Activated CD8-positive, alpha-beta memory T cell treated with anti-CD3 and anti-CD28 coated beads, Interleukin-2, amount 10 ng/mL, durations not matched to agents 7 days and 5 days (primary cell): ENCODE data around the gene RUNDC3A. TPM values are rescaled to one million over a fixed set of nuclear protein-coding genes. Genes with fewer than 3 reads are reported as not detected.
A peak's percentile ranks its signal among the peaks of the same experiment; 100 is the strongest.

Experiments
- ATAC-seq: fragments of 150-1000 bp; cut with Tn5 transposase; one replicate; pipeline ENCODE4 v1.10.0; 2021; ENCODE audit warnings: moderate library complexity
- CTCF ChIA-PET: fragments of 350-600 bp; sonication (Branson Sonifier 250); formaldehyde crosslinking; loops from one replicate; lab custom pipeline; 2021; ENCODE audit warnings: antibody characterized with exemption; lab: Charles Lee
- DNase-seq: peaks from one replicate; pipeline ENCODE4 v3.0.0-alpha.2; 2020
- H3K27ac Mint-ChIP-seq: one replicate; pipeline ENCODE4 v1.8.0; 2021; ENCODE audit warnings: mild to moderate bottlenecking, mixed read lengths
- H3K27me3 Mint-ChIP-seq: one replicate; pipeline ENCODE4 v1.8.0; 2021; ENCODE audit warnings: mixed read lengths
- H3K36me3 Mint-ChIP-seq: one replicate; pipeline ENCODE4 v1.8.0; 2021; ENCODE audit warnings: mild to moderate bottlenecking, mixed read lengths
- H3K4me1 Mint-ChIP-seq: one replicate; pipeline ENCODE4 v1.8.0; 2021; ENCODE audit warnings: mixed read lengths
- H3K4me3 Mint-ChIP-seq: one replicate; pipeline ENCODE4 v1.8.0; 2021; ENCODE audit warnings: mild to moderate bottlenecking, moderate library complexity, mixed read lengths
- H3K9me3 Mint-ChIP-seq: one replicate; pipeline ENCODE4 v1.8.0; 2022; ENCODE audit warnings: low read depth, mixed read lengths
- total RNA-seq, 2 experiments: library from RNA; stranded (reverse); gene quantifications; one replicate each; pipeline ENCODE4 v1.2.3, GENCODE V29; 2021

The RUNDC3A gene
- under 1 TPM in 1 of 2 experiments, not detected in 1; 0.18 TPM for total RNA-seq

DNA sequence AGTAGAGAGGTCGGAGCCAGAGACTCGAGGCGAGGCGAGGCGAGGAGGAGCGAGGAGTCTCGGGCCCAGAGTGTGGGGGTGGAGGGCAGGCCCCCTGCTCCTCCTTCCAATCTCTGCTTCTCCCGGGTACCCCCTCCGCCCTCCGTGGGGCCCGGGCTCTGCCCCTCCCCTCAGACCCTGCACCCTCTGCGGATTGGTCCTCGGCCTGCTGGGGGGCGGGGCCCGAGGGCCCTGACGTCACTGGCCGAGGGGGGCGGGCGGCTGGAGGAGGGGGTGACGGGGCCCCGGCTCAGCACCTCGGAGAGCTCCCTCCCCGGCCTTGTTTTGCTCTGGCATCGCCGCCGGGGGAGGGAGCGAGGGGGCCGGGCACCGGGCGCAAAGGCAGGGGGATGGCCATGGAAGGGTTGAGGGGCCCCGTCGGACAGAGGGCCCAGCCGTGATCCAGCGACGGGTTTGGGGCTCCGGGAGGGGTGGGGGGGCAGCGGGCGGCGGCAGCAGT lies at the start of gene RUNDC3A:
Gene RUNDC3A (plus strand): TSS at position 282 of the 499 bp plus-strand sequence. CDS start 232 bp downstream, outside the sequence.
- Mint-ChIP-seq H3K4me3 (no peak within 1 kb of the TSS), H3K4me1 (peaks cover 5% of the 10 kb centered on the region), H3K27ac (no peak within 1 kb of the TSS), H3K27me3 (peaks cover 26% of the 10 kb centered on the region), H3K36me3 (no peaks in the 10 kb centered on the region), H3K9me3 (no peaks in the 10 kb centered on the region)
- DNase-seq (peak; percentile 83), ATAC-seq (peak; percentile 89)
- CTCF ChIA-PET, result interaction anchor here (0.6 to 1.4 kb wide), 2 partner anchors 37 to 98 kb away, joined by 4 to 5 read pairs; no protein-coding TSS in a partner anchor

DNA sequence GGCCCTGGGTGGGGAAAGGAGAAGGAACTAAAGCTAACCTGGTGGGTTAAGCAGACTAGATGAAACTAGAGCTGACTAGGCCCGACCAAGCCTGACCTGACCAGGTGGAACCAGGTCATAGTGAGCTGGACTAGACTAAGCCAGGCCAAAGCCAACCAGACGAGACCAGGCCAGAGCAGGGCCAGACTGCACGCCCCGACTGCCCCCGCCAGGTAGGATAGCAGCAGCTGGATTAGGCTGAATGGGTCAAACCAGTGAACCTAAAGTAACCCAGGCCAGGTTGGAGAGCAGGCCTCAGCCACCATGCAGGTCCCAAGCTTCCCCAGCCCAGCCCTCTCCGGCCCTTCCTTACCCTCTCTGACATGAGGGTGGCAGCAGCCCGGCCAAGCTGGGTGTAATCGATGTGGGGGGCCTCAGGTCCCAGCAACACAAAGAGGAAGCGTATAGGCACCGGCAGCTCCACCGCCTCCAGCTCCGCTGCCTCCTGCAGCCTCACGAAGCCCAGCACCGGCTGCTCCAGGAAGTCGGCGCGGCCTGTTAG lies 49.5 kb upstream of the RUNDC3A start:
- Mint-ChIP-seq H3K9me3 (no peaks in the 10 kb centered on the region), H3K4me3 (no peak overlapping the region), H3K36me3 (no peaks in the 10 kb centered on the region), H3K27me3 (no peaks in the 10 kb centered on the region), H3K4me1 (no peaks in the 10 kb centered on the region), H3K27ac (no peak overlapping the region)
- CTCF ChIA-PET, result no interaction called here
- no peak for ATAC-seq
- DNase-seq, result no peak

- no peak overlapping the region for H3K4me3 Mint-ChIP-seq
- H3K27me3 Mint-ChIP-seq, result no peaks in the 10 kb centered on the region
- H3K27ac Mint-ChIP-seq, result no peak overlapping the region
- H3K4me1 Mint-ChIP-seq, result no peaks in the 10 kb centered on the region
- no peaks in the 10 kb centered on the region for H3K9me3 Mint-ChIP-seq
- H3K36me3 Mint-ChIP-seq, result no peaks in the 10 kb centered on the region
- ATAC-seq (no peak), DNase-seq (no peak)
- CTCF ChIA-PET, result no interaction called here
These were observed 48.1 kb upstream of the RUNDC3A start for GRCh38 chr17:44260296-44260695.

- no peaks in the 10 kb centered on the region for H3K9me3 Mint-ChIP-seq
- no peak for ATAC-seq
These were observed 45.7 kb upstream of the RUNDC3A start for GRCh38 chr17:44262654-44263225.

GRCh38 chr17:44263345-44263902 lies 45.0 kb upstream of the RUNDC3A start:
- Mint-ChIP-seq H3K4me1 (no peaks in the 10 kb centered on the region), H3K27ac (no peak overlapping the region), H3K4me3 (no peak overlapping the region), H3K36me3 (no peaks in the 10 kb centered on the region), H3K9me3 (no peaks in the 10 kb centered on the region), H3K27me3 (no peaks in the 10 kb centered on the region)
- ATAC-seq, result no peak
- CTCF ChIA-PET, result no interaction called here
- DNase-seq, result no peak

More at GRCh38 chr17:44262654-44263225, 45.7 kb upstream of the RUNDC3A start:
- no peak for DNase-seq
- CTCF ChIA-PET, result no interaction called here
- no peak overlapping the region for H3K4me3 Mint-ChIP-seq
- H3K36me3 Mint-ChIP-seq, result no peaks in the 10 kb centered on the region
- H3K27me3 Mint-ChIP-seq, result no peaks in the 10 kb centered on the region
- no peaks in the 10 kb centered on the region for H3K4me1 Mint-ChIP-seq
- H3K27ac Mint-ChIP-seq, result no peak overlapping the region

GRCh38 chr17:44266402-44267164 lies 41.8 kb upstream of the RUNDC3A start:
- Mint-ChIP-seq H3K4me1 (no peaks in the 10 kb centered on the region), H3K27ac (no peak overlapping the region), H3K4me3 (no peak overlapping the region), H3K27me3 (no peaks in the 10 kb centered on the region), H3K36me3 (no peaks in the 10 kb centered on the region), H3K9me3 (no peaks in the 10 kb centered on the region)
- ATAC-seq (no peak), DNase-seq (no peak)
- CTCF ChIA-PET, result interaction anchor here (0.5 to 1.5 kb wide), 3 partner anchors 45 to 1060 kb away, joined by 3 to 6 read pairs (median 4); no protein-coding TSS in a partner anchor

DNA sequence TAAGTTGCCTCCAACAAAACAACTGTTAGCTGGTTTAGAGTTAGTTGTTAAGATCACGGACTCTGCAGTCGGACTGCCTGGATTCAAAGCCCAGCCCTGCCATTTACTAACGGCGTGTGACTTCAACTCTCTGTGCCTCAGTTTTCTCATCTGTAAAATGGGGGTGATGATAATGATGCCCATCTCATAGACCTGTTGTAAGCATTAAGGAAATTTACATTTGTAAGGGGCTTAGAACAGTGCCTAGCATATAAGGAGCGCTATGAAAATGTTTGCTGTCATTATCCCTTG lies 41.3 kb upstream of the RUNDC3A start:
- no peak for ATAC-seq
- CTCF ChIA-PET, result interaction anchor here (0.5 to 1.5 kb wide), 3 partner anchors 46 to 1060 kb away, joined by 3 to 6 read pairs (median 4); no protein-coding TSS in a partner anchor

GRCh38 chr17:44267818-44268490 lies 40.4 kb upstream of the RUNDC3A start, which contains the start of gene SLC4A1:
Gene SLC4A1, minus strand, starts transcription at chr17:44268135. Its CDS starts 5,269 bp downstream, at chr17:44262866.
- ATAC-seq (no peak), DNase-seq (no peak)
- Mint-ChIP-seq H3K4me3 (no peak within 1 kb of the TSS), H3K27me3 (no peaks in the 10 kb centered on the region), H3K4me1 (no peaks in the 10 kb centered on the region), H3K36me3 (no peaks in the 10 kb centered on the region), H3K27ac (no peak within 1 kb of the TSS), H3K9me3 (no peaks in the 10 kb centered on the region)
- CTCF ChIA-PET, result no interaction called here

More for the DNA sequence above, 41.3 kb upstream of the RUNDC3A start:
- DNase-seq, result no peak
- H3K27ac Mint-ChIP-seq, result no peak overlapping the region
- H3K4me1 Mint-ChIP-seq, result no peaks in the 10 kb centered on the region
- H3K36me3 Mint-ChIP-seq, result no peaks in the 10 kb centered on the region
- no peaks in the 10 kb centered on the region for H3K27me3 Mint-ChIP-seq
- H3K4me3 Mint-ChIP-seq, result no peak overlapping the region
- no peaks in the 10 kb centered on the region for H3K9me3 Mint-ChIP-seq

DNA sequence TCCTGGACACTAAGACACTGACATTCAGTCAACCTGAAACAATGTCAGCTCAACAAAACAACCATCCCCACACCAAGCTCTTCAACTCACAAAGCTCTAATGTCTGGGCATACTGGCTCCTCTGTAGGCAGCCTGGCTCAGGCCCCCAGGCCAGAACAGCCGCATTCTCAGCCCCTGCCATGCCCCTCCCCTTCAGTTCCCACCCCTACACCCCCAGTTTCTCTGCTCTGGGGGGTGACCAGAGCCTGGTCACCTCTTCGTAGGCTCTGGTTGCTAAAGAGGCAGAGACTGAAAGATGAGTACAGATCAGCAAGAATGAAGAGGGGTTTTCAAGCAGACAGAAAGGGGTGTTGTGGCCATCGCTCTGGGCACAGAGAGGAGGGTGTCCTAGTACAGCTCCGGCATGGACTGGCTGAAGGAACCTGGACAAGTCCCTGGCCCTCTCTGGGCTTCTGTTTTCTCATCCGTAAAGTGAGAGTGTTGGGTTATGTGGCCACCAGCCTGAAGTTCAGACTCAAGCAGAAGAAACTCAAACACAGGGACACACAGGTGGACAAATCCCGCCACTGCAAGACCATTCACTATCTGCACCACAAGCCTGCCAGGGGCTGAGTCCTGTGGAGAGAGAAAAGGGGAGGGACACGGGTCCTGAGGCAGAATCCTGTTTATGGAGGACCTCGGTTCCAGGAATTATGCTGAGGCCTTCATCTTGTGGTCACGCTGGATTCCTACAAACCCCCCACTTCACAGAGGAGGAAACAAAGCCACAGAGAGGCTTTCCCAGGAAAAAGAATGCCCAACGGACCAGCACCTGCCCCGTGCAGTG lies 39.5 kb upstream of the RUNDC3A start:
- H3K9me3 Mint-ChIP-seq, result no peaks in the 10 kb centered on the region
- H3K36me3 Mint-ChIP-seq, result no peaks in the 10 kb centered on the region
- DNase-seq (no peak), ATAC-seq (no peak)
- no peak overlapping the region for H3K27ac Mint-ChIP-seq
- H3K4me3 Mint-ChIP-seq, result no peak overlapping the region
- no peaks in the 10 kb centered on the region for H3K27me3 Mint-ChIP-seq
- H3K4me1 Mint-ChIP-seq, result no peaks in the 10 kb centered on the region
- CTCF ChIA-PET, result no interaction called here

- CTCF ChIA-PET, result no interaction called here
- DNase-seq, result no peak
- Mint-ChIP-seq H3K27me3 (peaks cover under 1% of the 10 kb centered on the region), H3K27ac (no peak overlapping the region), H3K36me3 (no peaks in the 10 kb centered on the region), H3K4me3 (no peak overlapping the region), H3K9me3 (no peaks in the 10 kb centered on the region), H3K4me1 (no peaks in the 10 kb centered on the region)
- ATAC-seq, result no peak
These were observed 38.7 kb upstream of the RUNDC3A start for GRCh38 chr17:44269535-44270240.

DNA sequence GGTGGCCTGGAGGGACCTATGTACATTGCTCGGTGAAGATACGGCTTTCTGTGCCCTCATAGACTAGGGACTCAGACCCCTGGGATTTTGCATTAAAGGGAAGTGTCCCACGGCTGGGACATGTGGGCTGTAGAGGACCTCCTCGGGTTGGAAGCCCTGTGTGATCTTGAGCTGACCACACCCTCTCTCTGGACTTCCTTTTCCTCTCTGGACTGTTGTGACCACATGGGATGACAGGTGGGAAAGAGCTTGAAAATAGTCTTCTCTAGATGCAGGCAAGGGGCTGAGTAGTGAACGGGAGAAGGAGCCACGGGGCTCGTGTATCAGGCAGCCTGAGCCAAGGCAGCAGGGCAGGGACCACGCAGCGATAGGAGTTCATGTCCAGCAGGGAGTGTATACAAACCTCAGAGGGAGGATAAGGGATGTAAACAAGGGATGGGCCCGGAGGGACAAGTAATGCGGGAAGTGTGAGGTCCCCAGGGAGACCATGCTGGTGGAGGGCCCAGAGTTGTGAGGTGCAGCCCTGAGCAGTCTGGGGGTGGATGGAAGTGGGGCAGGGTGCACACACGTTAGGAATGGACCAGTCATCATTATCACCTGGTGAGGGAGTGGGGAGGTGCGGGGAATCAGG lies 36.0 kb upstream of the RUNDC3A start:
- H3K36me3 Mint-ChIP-seq, result no peaks in the 10 kb centered on the region
- no peaks in the 10 kb centered on the region for H3K9me3 Mint-ChIP-seq
- no peaks in the 10 kb centered on the region for H3K4me1 Mint-ChIP-seq
- DNase-seq (no peak), ATAC-seq (no peak)
- H3K4me3 Mint-ChIP-seq, result no peak overlapping the region
- peaks cover 11% of the 10 kb centered on the region for H3K27me3 Mint-ChIP-seq
- CTCF ChIA-PET, result no interaction called here
- no peak overlapping the region for H3K27ac Mint-ChIP-seq

GRCh38 chr17:44272954-44273353 lies 35.4 kb upstream of the RUNDC3A start:
- CTCF ChIA-PET, result no interaction called here
- no peak overlapping the region for H3K27ac Mint-ChIP-seq
- DNase-seq (no peak), ATAC-seq (no peak)
- no peak overlapping the region for H3K4me3 Mint-ChIP-seq
- no peaks in the 10 kb centered on the region for H3K36me3 Mint-ChIP-seq
- peaks cover 11% of the 10 kb centered on the region for H3K27me3 Mint-ChIP-seq
- H3K9me3 Mint-ChIP-seq, result no peaks in the 10 kb centered on the region
- H3K4me1 Mint-ChIP-seq, result no peaks in the 10 kb centered on the region
